Neutrophil (primary cell): Measurements from ENCODE around the gene TCOF1.

Source experiments
- H3K27ac ChIP-seq: fragments of 200-600 bp; sonication (generic); 2 replicates; pipeline ENCODE4 v1.5.1; 2016; ENCODE audit warnings: mild to moderate bottlenecking, moderate library complexity
- H3K27me3 ChIP-seq: fragments of 200-600 bp; sonication (generic); 2 replicates; pipeline ENCODE4 v1.6.0; 2016; ENCODE audit warnings: mild to moderate bottlenecking
- H3K36me3 ChIP-seq: fragments of 200-600 bp; sonication (generic); 2 replicates; pipeline ENCODE4 v1.5.1; 2017
- H3K4me1 ChIP-seq, 2 experiments: fragments of 200-600 bp in 1 of 2; sonication (generic) in 1 of 2; 1 replicate in 1 of 2; 2 replicates in 1 of 2; pipeline versions ENCODE4 v1.5.1 to v1.6.1; 2013 to 2016; ENCODE audit warnings: low read depth in 1 of 2, low read length in 1 of 2, mild to moderate bottlenecking in 1 of 2, moderate library complexity in 1 of 2; ENCODE audit not compliant: control insufficient read depth in 1 of 2, insufficient read depth in 1 of 2
- H3K4me3 ChIP-seq, 2 experiments: fragments of 200-600 bp in 1 of 2; sonication (generic) in 1 of 2; 1 replicate in 1 of 2; 2 replicates in 1 of 2; pipeline ENCODE4 v1.5.1; 2013 to 2016; ENCODE audit warnings: low read depth in 1 of 2, low read length in 1 of 2, mild to moderate bottlenecking in 1 of 2, moderate library complexity in 1 of 2
- H3K9me3 ChIP-seq: fragments of 200-600 bp; sonication (generic); 2 replicates; pipeline ENCODE4 v1.5.1; 2016
- CTCF ChIP-seq: fragments of 200-600 bp; sonication (generic); IDR thresholded peaks from 2 replicates; pipeline ENCODE4 v1.5.1; 2016; ENCODE audit warnings: antibody characterized with exemption

TCOF1 gene

DNA sequence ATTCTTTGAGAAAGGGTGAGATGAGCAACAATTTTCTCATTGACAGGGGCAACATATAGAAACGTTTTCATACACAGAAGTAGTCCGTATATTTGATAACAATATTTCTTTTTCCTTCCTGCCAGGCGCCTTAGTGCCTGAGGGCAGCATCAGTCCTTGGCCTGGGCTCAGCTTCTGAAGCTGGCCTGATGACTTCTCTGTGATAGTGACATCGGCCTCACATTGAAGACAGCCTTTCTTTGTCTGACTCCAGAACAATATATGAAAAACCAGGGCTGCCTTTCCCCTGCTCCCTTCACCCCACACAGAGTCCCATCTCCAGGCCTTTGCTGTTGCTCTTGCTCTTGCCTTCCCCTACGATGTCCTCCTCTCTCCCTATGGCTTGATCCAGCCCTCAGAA, 24.1 kb upstream of the TCOF1 start:
- H3K36me3 ChIP-seq, result no peaks in the 10 kb centered on the region
- no peak overlapping the region for H3K27ac ChIP-seq
- peaks cover 5 to 7% of the 10 kb centered on the region in 2 experiments for H3K4me1 ChIP-seq
- no peak overlapping the region for H3K4me3 ChIP-seq
- no peak for TF ChIP-seq CTCF
- no peaks in the 10 kb centered on the region for H3K9me3 ChIP-seq
- no peaks in the 10 kb centered on the region for H3K27me3 ChIP-seq

DNA sequence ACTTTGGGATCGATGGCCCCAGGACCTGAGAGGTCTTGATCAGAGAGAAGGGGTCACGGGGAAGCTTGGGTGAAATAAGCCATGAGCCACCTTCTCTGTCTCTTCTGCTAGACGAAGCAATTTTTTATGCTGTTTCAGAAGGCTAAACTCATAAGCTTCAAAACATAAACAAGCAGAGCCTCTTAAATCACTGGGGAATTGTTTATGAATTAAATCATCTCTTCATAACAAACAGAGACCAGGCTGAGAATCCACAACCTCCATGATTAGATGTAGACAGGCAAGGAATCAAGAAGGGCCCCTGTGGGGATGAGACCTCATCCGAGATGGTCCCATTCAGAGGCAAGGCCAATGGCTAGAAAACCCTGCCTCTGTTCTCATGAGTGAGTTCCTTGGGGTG, 21.7 kb upstream of the TCOF1 start:
- no peak overlapping the region for H3K4me3 ChIP-seq
- no peaks in the 10 kb centered on the region for H3K4me1 ChIP-seq
- H3K36me3 ChIP-seq, result no peaks in the 10 kb centered on the region
- no peak overlapping the region for H3K27ac ChIP-seq
- H3K9me3 ChIP-seq, result no peaks in the 10 kb centered on the region
- TF ChIP-seq CTCF, result no peak
- H3K27me3 ChIP-seq, result no peaks in the 10 kb centered on the region

DNA sequence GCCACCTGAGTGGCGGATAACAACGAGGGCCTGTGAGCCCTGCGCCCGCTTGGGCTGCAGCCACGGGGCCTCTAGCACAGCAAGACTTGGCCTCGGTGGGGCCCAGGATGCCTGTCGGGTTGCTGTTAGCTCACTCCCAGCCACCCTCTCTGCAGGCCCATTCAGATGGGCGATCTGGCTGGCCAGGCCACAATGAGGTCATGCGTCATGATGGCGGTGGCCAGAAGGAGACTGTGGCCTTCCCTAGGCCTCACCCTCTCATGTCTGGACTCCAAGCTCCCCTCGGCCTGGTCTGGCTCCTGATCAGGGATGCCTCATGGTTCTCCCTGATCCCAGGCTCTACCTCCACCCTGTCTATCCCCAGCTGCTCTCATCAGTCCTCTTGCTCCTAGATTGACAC, 19.0 kb upstream of the TCOF1 start:
- H3K27me3 ChIP-seq, result no peaks in the 10 kb centered on the region
- no peak overlapping the region for H3K27ac ChIP-seq
- no peak overlapping the region for H3K4me3 ChIP-seq
- H3K4me1 ChIP-seq, result no peaks in the 10 kb centered on the region
- H3K9me3 ChIP-seq, result no peaks in the 10 kb centered on the region
- TF ChIP-seq CTCF, result no peak
- H3K36me3 ChIP-seq, result no peaks in the 10 kb centered on the region

DNA sequence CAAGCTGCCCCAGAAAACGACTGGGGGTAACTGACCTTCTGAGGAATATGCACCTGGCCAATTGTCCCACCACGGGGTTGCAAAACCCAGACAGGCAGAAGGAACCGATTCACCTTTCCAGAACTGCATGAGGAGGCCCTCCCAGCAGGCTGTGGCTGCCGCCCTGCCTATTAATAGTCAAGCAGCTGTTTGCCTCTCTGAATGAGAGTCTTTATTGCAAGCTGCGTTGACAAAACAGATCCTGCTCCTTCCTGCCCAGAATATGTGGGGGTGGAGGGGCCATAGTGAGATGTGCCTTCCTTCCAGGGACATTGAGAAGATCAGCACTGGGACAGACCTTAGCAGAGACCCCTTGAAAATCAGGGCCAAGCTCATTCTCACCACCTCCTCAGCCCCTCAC, 18.3 kb upstream of the TCOF1 start:
- Histone ChIP-seq H3K27me3 (no peaks in the 10 kb centered on the region), H3K27ac (no peak overlapping the region), H3K36me3 (no peaks in the 10 kb centered on the region), H3K4me1 (no peaks in the 10 kb centered on the region), H3K9me3 (no peaks in the 10 kb centered on the region), H3K4me3 (no peak overlapping the region)
- TF ChIP-seq CTCF, result no peak

DNA sequence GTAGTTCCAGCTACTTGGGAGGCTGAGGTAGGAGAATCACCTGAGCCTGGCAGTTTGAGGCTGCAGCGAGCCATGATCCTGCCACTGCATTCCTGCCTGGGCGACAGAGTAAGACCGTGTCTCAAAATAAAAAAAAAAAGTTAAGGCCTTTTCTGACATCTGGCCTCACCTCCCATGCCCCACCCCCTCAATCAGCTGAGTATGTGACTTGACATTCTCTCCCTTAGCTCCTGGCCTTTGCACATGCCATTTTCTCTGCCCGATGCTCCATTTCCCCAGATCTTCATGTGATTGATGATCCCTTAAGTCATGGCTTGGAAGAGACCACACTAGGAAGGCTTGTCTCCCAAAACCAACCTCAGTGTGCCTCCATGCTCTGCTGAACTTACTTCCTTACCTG, 17.7 kb upstream of the TCOF1 start:
- TF ChIP-seq CTCF, result no peak
- Histone ChIP-seq H3K4me1 (no peaks in the 10 kb centered on the region), H3K4me3 (no peak overlapping the region), H3K27ac (no peak overlapping the region), H3K27me3 (no peaks in the 10 kb centered on the region), H3K36me3 (no peaks in the 10 kb centered on the region), H3K9me3 (no peaks in the 10 kb centered on the region)

DNA sequence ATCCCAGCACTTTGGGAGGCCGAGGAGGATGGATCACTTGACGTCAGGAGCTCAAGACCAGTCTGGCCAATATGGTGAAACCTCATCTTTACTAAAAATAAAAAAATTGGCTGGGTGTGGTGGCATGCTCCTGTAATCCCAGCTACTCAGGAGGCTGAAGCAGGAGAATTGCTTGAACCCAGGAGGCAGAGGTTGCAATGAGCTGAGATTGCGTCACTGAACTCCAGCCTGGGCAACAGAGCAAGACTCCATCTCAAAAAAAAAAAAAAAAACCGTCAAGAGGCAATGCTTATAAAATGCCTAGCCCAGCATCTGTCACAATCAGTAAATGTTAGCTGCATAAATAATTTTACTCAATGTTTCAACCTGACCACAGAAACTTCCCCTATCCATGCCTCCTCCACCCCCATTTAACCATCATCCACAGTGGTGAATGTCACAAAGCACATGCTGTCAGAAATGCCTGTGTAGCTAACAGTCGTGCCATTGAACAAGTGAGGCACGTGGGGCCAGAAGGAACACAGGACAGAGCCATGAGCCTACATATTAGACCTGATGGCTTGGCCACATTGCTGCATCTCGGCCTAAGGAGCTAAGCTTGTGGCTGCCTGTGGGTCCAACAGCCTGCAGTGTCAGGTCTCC, 16.8 kb upstream of the TCOF1 start:
- Histone ChIP-seq H3K27me3 (no peaks in the 10 kb centered on the region), H3K4me3 (no peak overlapping the region), H3K27ac (no peak overlapping the region), H3K4me1 (no peaks in the 10 kb centered on the region), H3K36me3 (no peaks in the 10 kb centered on the region), H3K9me3 (no peaks in the 10 kb centered on the region)
- no peak for TF ChIP-seq CTCF
